ENCODE measurements around the gene BLOC1S4.

The BLOC1S4 gene

GRCh38 chr4:6749340-6750171, 33.6 kb downstream of the BLOC1S4 start:
- no peak for TF ChIP-seq CTCF (IDR thresholded peaks at IDR 0.05; ENCODE audit: extremely low read depth, insufficient read depth, missing control alignments)
- no peak for DNase-seq (ENCODE audit: low spot score)
- in situ Hi-C loops (cut with MboI; ENCODE audit: low pct_unique_long_range_greater_than_20kb, low sequenced_read_pairs, unreplicated experiment): no loop called here

- TF ChIP-seq CTCF (IDR thresholded peaks at IDR 0.05; ENCODE audit: extremely low read depth, insufficient read depth, missing control alignments): no peak
- DNase-seq (ENCODE audit: low spot score): no peak
- in situ Hi-C loops (cut with MboI; ENCODE audit: low pct_unique_long_range_greater_than_20kb, low sequenced_read_pairs, unreplicated experiment): no loop called here
Measured at GRCh38 chr4:6750286-6751221, 34.6 kb downstream of the BLOC1S4 start.

GRCh38 chr4:6751611-6752485, 35.9 kb downstream of the BLOC1S4 start:
- in situ Hi-C loops (cut with MboI; ENCODE audit: low pct_unique_long_range_greater_than_20kb, low sequenced_read_pairs, unreplicated experiment): no loop called here
- DNase-seq (ENCODE audit: low spot score): no peak
- TF ChIP-seq CTCF (IDR thresholded peaks at IDR 0.05; ENCODE audit: extremely low read depth, insufficient read depth, missing control alignments): no peak

- no peak for DNase-seq (ENCODE audit: low spot score)
- in situ Hi-C loops (cut with MboI; ENCODE audit: low pct_unique_long_range_greater_than_20kb, low sequenced_read_pairs, unreplicated experiment): no loop called here
- no peak for TF ChIP-seq CTCF (IDR thresholded peaks at IDR 0.05; ENCODE audit: extremely low read depth, insufficient read depth, missing control alignments)
Measured at GRCh38 chr4:6752486-6752829, 36.5 kb downstream of the BLOC1S4 start.

GRCh38 chr4:6753103-6753560, 37.2 kb downstream of the BLOC1S4 start:
- in situ Hi-C loops (cut with MboI; ENCODE audit: low pct_unique_long_range_greater_than_20kb, low sequenced_read_pairs, unreplicated experiment): no loop called here
- no peak for DNase-seq (ENCODE audit: low spot score)
- TF ChIP-seq CTCF (IDR thresholded peaks at IDR 0.05; ENCODE audit: extremely low read depth, insufficient read depth, missing control alignments): no peak

- no peak for TF ChIP-seq CTCF (IDR thresholded peaks at IDR 0.05; ENCODE audit: extremely low read depth, insufficient read depth, missing control alignments)
- no peak for DNase-seq (ENCODE audit: low spot score)
- in situ Hi-C loops (cut with MboI; ENCODE audit: low pct_unique_long_range_greater_than_20kb, low sequenced_read_pairs, unreplicated experiment): no loop called here
Measured at GRCh38 chr4:6753891-6754290, 37.9 kb downstream of the BLOC1S4 start.

Measured in GM13977 (cell line).